HCT116 (cell line): Measurements from ENCODE around the gene RASSF7. TPM values are rescaled to one million over a fixed set of nuclear protein-coding genes. Genes with fewer than 3 reads are reported as not detected.

Experiments
- ATAC-seq: fragments of 200-7000 bp; cut with Tn5 transposase; 2 replicates; pipeline ENCODE4 v1.9.1; 2020; ENCODE audit warnings: mild to moderate bottlenecking, moderate library complexity
- BruUV-seq: library from RNA; stranded (reverse); fragments of 400-500 nt; replicated peaks from 2 replicates; lab custom pipeline; 2021; lab: Mats Ljungman, UMichigan
- CTCF ChIA-PET: fragments of 300-600 bp; sonication (Branson Sonifier 250); formaldehyde crosslinking; loops from one replicate; lab custom pipeline; 2021; ENCODE audit warnings: antibody characterized with exemption; lab: Charles Lee
- POLR2A ChIA-PET: fragments of 300-600, 350-600 bp; sonication (Branson Sonifier 250); formaldehyde crosslinking; loops from one replicate; lab custom pipeline; 2021; ENCODE audit warnings: antibody characterized with exemption; lab: Charles Lee
- RAD21 ChIA-PET, 2 experiments: fragments of 300-600 bp; sonication (Branson Sonifier 250); formaldehyde crosslinking; loops; one replicate each; lab custom pipeline; 2023; ENCODE audit warnings: low total read pairs in 2 of 2; ENCODE audit not compliant: uncharacterized antibody in 2 of 2, unreplicated experiment in 2 of 2, low non-redundant PET in 1 of 2; lab: Charles Lee
- DNase-seq: peaks from one replicate; pipeline ENCODE4 v3.0.0-alpha.2; 2010; ENCODE audit warnings: low read depth, low spot score
- H2AFZ ChIP-seq: fragments of 200-600 bp; shearing (Covaris generic), sonication (generic); 2 replicates; pipeline ENCODE4 v1.6.1; 2017; ENCODE audit warnings: low read depth, mixed run types, mixed read lengths, antibody characterized with exemption, low read length; ENCODE audit not compliant: poor library complexity, severe bottlenecking
- H3K27ac ChIP-seq: 2 replicates; pipeline ENCODE4 v1.5.1; 2012; ENCODE audit warnings: low read depth, low read length
- H3K27me3 ChIP-seq: fragments of 200-600 bp; sonication (generic); 2 replicates; pipeline ENCODE4 v1.6.1; 2016; ENCODE audit warnings: mixed run types, low read length, mixed read lengths; ENCODE audit not compliant: insufficient read depth
- H3K36me3 ChIP-seq, 2 experiments: fragments of 200-500 bp in 1 of 2; fragments of 200-600 bp in 1 of 2; sonication (Bioruptor generic) in 1 of 2; sonication (generic) in 1 of 2; 2 replicates each; pipeline versions ENCODE4 v1.5.1 to v1.6.1; 2014 to 2016; ENCODE audit warnings: low read length in 2 of 2, inconsistent platforms in 1 of 2, mixed read lengths in 1 of 2, mixed run types in 1 of 2; ENCODE audit not compliant: insufficient read depth in 2 of 2, control insufficient read depth in 1 of 2
- H3K4me1 ChIP-seq, 2 experiments: fragments of 200-600 bp in 1 of 2; sonication (generic) in 1 of 2; 2 replicates each; pipeline versions ENCODE4 v1.5.1 to v1.6.1; 2012 to 2017; ENCODE audit warnings: low read length in 2 of 2, inconsistent platforms in 1 of 2, mild to moderate bottlenecking in 1 of 2, mixed read lengths in 1 of 2, mixed run types in 1 of 2, moderate library complexity in 1 of 2; ENCODE audit not compliant: insufficient read depth in 2 of 2, control insufficient read depth in 1 of 2
- H3K4me2 ChIP-seq: fragments of 200-600 bp; sonication (generic); 2 replicates; pipeline ENCODE4 v1.6.1; 2017; ENCODE audit warnings: mixed run types, low read length, mixed read lengths
- H3K4me3 ChIP-seq, 2 experiments: fragments of 200-600 bp in 1 of 2; sonication (generic) in 1 of 2; replicated peaks in 1 of 2; 2 replicates each; pipeline ENCODE4 v1.5.1; 2011 to 2016; ENCODE audit warnings: low read length in 2 of 2, control low read depth in 1 of 2, low read depth in 1 of 2, mild to moderate bottlenecking in 1 of 2, mixed read lengths in 1 of 2, mixed run types in 1 of 2
- H3K79me2 ChIP-seq: fragments of 200-600 bp; sonication (generic); 2 replicates; pipeline ENCODE4 v1.6.1; 2017; ENCODE audit warnings: mild to moderate bottlenecking, mixed run types, low read length, moderate library complexity, mixed read lengths; ENCODE audit not compliant: insufficient read depth
- H3K9ac ChIP-seq: fragments of 200-600 bp; sonication (generic); 2 replicates; pipeline ENCODE4 v1.6.1; 2016; ENCODE audit warnings: low read length, mixed read lengths
- H3K9me2 ChIP-seq: fragments of 200-600 bp; sonication (generic), shearing (Covaris generic); 2 replicates; pipeline ENCODE4 v1.6.1; 2017; ENCODE audit warnings: mixed run types, mild to moderate bottlenecking, moderate library complexity; ENCODE audit not compliant: insufficient read depth
- H3K9me3 ChIP-seq, 2 experiments: fragments of 200-500 bp in 1 of 2; fragments of 200-600 bp in 1 of 2; sonication (Bioruptor generic) in 1 of 2; sonication (generic) in 1 of 2; 2 replicates each; pipeline ENCODE4 v1.6.1; 2014 to 2017; ENCODE audit warnings: low read length in 2 of 2, mixed read lengths in 2 of 2, inconsistent platforms in 1 of 2, low read depth in 1 of 2, mild to moderate bottlenecking in 1 of 2, mixed run types in 1 of 2, moderate library complexity in 1 of 2; ENCODE audit not compliant: control insufficient read depth in 1 of 2, insufficient read depth in 1 of 2
- H4K20me1 ChIP-seq: fragments of 200-600 bp; sonication (generic), shearing (Covaris generic); 2 replicates; pipeline ENCODE4 v1.6.1; 2017; ENCODE audit warnings: mixed run types, mild to moderate bottlenecking, moderate library complexity; ENCODE audit not compliant: insufficient read depth
- ATF3 ChIP-seq: IDR thresholded peaks from 2 replicates; pipeline ENCODE4 v1.6.1; 2012
- CTCF ChIP-seq, 3 experiments: fragments of 200-600 bp in 1 of 3; sonication (generic) in 1 of 3; IDR thresholded peaks in 2 of 3; conservative IDR thresholded peaks in 1 of 3; 2 replicates each; pipeline ENCODE4 v1.5.1; 2012 to 2017; ENCODE audit warnings: low read depth in 2 of 3, low read length in 2 of 3, antibody characterized with exemption in 1 of 3, borderline replicate concordance in 1 of 3, control low read depth in 1 of 3, mild to moderate bottlenecking in 1 of 3, mixed read lengths in 1 of 3, mixed run types in 1 of 3, moderate library complexity in 1 of 3; ENCODE audit not compliant: insufficient read depth in 1 of 3
- MAX ChIP-seq: IDR thresholded peaks from 2 replicates; pipeline ENCODE4 v1.6.1; 2012
- POLR2A ChIP-seq: IDR thresholded peaks from 2 replicates; pipeline ENCODE4 v1.7.0; 2011; ENCODE audit warnings: borderline replicate concordance; ENCODE audit not compliant: insufficient read depth, insufficient read length; ENCODE audit errors: extremely low read depth
- REST ChIP-seq: IDR thresholded peaks from 2 replicates; pipeline ENCODE4 v1.6.1; 2012; ENCODE audit warnings: low read depth
- SP1 ChIP-seq: IDR thresholded peaks from 2 replicates; pipeline ENCODE4 v1.6.1; 2012; ENCODE audit warnings: low read depth
- SRF ChIP-seq: IDR thresholded peaks from 2 replicates; pipeline ENCODE4 v1.6.1; 2012; ENCODE audit warnings: low read depth
- ZBTB33 ChIP-seq: IDR thresholded peaks from 2 replicates; pipeline ENCODE4 v1.6.1; 2011; ENCODE audit warnings: mild to moderate bottlenecking, low read length, moderate library complexity; ENCODE audit not compliant: insufficient replicate concordance; ENCODE audit errors: extremely low read depth
- ZFX ChIP-seq: fragments of 450-650 bp; IDR thresholded peaks from 2 replicates; pipeline ENCODE4 v1.6.1; 2017
- intact Hi-C: fragments of 100-400 bp; cut with micrococcal nuclease; formaldehyde crosslinking; loops from 2 replicates; pipeline ENCODE4 v1.10.0; 2022
- total RNA-seq: library from RNA; stranded (reverse); gene quantifications from one replicate; pipeline ENCODE4 v1.2.1, GENCODE V29; 2021; ENCODE audit not compliant: unreplicated experiment

The RASSF7 gene
- total RNA-seq, 1 experiment from 2014 or later, result 35.9 TPM

- ChIA-PET POLR2A (no interaction called here), CTCF (no interaction called here), RAD21 (no interaction called here)
- TF ChIP-seq SP1, result no peak
- TF ChIP-seq SRF, result no peak
- TF ChIP-seq ZBTB33, result no peak
- TF ChIP-seq MAX, result no peak
- no peak for TF ChIP-seq ZFX
- TF ChIP-seq POLR2A, result no peak
- TF ChIP-seq CTCF (IDR thresholded peaks at IDR 0.05 in 2 of 3, conservative IDR thresholded peaks at IDR 0.05 in 1 of 3; ENCODE audit: borderline replicate concordance in 1 of 3, insufficient read depth in 1 of 3, low read depth in 2 of 3, low read length in 2 of 3), result no peak
- no peak for TF ChIP-seq ATF3
- TF ChIP-seq REST, result no peak
- Histone ChIP-seq H3K79me2 (peaks cover 15% of the 10 kb centered on the region), H3K27me3 (no peaks in the 10 kb centered on the region), H4K20me1 (no peaks in the 10 kb centered on the region), H3K4me1 (peaks cover 23 to 55% of the 10 kb centered on the region in 2 experiments), H3K27ac (peak overlapping the region; percentile 93), H3K9me3 (no peaks in the 10 kb centered on the region), H3K9me2 (no peaks in the 10 kb centered on the region), H3K9ac (peak overlapping the region; percentile 84), H2AFZ (no peak overlapping the region), H3K36me3 (0 out of 4 replicates have a peak, but pooled peaks cover 0 to 3% of the 10 kb centered on the region in 2 experiments), H3K4me3 (peak overlapping the region; percentile 65 to 92), H3K4me2 (peak overlapping the region; percentile 91)
- DNase-seq, result no peak
- no peak for ATAC-seq
- intact Hi-C loops, result no loop called here
- BruUV-seq, result no TSS peak
Measured at GRCh38 chr11:562046-562645, 1.4 kb downstream of the RASSF7 start.
